ENCODE results near the gene CCR5AS.

GRCh38 chr3:46454209-46454595 lies 47.3 kb upstream of the CCR5AS start:
- TF ChIP-seq CTCF (IDR thresholded peaks at IDR 0.05; ENCODE audit: low read depth, low read length) (no peak), EZH2phosphoT487 (IDR thresholded peaks at IDR 0.05; ENCODE audit: low read depth) (no peak)

Data from OCI-LY3 (cell line).